ENCODE measurements around the gene SPRR4.

DNA sequence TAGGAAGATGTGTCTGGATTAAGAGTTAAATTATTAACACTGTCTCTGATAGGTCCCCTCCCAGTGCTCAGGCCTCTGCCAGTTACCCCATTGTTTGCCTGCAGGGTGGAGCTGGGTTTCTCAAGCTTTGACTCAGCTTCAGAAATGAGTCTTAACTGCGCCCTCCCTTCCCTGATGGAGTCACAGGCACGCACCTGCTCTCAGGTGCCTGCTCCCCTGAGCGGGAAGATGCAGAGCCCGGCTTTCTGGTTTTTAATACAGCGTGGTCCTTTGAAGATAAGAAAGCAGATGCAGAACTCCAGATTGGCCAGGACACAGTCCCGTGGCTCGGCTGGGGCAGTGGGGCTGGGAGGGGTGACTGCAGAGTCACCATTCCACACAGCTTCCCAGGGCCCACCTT, 3.2 kb upstream of the SPRR4 start:
- no peak for TF ChIP-seq CTCF (conservative IDR thresholded peaks at IDR 0.05; ENCODE audit: low read depth in 2 of 2)
- TF ChIP-seq, protein P1, sequence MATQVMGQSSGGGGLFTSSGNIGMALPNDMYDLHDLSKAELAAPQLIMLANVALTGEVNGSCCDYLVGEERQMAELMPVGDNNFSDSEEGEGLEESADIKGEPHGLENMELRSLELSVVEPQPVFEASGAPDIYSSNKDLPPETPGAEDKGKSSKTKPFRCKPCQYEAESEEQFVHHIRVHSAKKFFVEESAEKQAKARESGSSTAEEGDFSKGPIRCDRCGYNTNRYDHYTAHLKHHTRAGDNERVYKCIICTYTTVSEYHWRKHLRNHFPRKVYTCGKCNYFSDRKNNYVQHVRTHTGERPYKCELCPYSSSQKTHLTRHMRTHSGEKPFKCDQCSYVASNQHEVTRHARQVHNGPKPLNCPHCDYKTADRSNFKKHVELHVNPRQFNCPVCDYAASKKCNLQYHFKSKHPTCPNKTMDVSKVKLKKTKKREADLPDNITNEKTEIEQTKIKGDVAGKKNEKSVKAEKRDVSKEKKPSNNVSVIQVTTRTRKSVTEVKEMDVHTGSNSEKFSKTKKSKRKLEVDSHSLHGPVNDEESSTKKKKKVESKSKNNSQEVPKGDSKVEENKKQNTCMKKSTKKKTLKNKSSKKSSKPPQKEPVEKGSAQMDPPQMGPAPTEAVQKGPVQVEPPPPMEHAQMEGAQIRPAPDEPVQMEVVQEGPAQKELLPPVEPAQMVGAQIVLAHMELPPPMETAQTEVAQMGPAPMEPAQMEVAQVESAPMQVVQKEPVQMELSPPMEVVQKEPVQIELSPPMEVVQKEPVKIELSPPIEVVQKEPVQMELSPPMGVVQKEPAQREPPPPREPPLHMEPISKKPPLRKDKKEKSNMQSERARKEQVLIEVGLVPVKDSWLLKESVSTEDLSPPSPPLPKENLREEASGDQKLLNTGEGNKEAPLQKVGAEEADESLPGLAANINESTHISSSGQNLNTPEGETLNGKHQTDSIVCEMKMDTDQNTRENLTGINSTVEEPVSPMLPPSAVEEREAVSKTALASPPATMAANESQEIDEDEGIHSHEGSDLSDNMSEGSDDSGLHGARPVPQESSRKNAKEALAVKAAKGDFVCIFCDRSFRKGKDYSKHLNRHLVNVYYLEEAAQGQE (IDR thresholded peaks at IDR 0.05; ENCODE audit: unreplicated experiment): no peak
- no peak for TF ChIP-seq EZH2phosphoT487 (IDR thresholded peaks at IDR 0.05; ENCODE audit: unreplicated experiment)
- TF ChIP-seq EZH2 (IDR thresholded peaks at IDR 0.05; ENCODE audit: low read depth, unreplicated experiment): no peak
- TF ChIP-seq, protein P2, sequence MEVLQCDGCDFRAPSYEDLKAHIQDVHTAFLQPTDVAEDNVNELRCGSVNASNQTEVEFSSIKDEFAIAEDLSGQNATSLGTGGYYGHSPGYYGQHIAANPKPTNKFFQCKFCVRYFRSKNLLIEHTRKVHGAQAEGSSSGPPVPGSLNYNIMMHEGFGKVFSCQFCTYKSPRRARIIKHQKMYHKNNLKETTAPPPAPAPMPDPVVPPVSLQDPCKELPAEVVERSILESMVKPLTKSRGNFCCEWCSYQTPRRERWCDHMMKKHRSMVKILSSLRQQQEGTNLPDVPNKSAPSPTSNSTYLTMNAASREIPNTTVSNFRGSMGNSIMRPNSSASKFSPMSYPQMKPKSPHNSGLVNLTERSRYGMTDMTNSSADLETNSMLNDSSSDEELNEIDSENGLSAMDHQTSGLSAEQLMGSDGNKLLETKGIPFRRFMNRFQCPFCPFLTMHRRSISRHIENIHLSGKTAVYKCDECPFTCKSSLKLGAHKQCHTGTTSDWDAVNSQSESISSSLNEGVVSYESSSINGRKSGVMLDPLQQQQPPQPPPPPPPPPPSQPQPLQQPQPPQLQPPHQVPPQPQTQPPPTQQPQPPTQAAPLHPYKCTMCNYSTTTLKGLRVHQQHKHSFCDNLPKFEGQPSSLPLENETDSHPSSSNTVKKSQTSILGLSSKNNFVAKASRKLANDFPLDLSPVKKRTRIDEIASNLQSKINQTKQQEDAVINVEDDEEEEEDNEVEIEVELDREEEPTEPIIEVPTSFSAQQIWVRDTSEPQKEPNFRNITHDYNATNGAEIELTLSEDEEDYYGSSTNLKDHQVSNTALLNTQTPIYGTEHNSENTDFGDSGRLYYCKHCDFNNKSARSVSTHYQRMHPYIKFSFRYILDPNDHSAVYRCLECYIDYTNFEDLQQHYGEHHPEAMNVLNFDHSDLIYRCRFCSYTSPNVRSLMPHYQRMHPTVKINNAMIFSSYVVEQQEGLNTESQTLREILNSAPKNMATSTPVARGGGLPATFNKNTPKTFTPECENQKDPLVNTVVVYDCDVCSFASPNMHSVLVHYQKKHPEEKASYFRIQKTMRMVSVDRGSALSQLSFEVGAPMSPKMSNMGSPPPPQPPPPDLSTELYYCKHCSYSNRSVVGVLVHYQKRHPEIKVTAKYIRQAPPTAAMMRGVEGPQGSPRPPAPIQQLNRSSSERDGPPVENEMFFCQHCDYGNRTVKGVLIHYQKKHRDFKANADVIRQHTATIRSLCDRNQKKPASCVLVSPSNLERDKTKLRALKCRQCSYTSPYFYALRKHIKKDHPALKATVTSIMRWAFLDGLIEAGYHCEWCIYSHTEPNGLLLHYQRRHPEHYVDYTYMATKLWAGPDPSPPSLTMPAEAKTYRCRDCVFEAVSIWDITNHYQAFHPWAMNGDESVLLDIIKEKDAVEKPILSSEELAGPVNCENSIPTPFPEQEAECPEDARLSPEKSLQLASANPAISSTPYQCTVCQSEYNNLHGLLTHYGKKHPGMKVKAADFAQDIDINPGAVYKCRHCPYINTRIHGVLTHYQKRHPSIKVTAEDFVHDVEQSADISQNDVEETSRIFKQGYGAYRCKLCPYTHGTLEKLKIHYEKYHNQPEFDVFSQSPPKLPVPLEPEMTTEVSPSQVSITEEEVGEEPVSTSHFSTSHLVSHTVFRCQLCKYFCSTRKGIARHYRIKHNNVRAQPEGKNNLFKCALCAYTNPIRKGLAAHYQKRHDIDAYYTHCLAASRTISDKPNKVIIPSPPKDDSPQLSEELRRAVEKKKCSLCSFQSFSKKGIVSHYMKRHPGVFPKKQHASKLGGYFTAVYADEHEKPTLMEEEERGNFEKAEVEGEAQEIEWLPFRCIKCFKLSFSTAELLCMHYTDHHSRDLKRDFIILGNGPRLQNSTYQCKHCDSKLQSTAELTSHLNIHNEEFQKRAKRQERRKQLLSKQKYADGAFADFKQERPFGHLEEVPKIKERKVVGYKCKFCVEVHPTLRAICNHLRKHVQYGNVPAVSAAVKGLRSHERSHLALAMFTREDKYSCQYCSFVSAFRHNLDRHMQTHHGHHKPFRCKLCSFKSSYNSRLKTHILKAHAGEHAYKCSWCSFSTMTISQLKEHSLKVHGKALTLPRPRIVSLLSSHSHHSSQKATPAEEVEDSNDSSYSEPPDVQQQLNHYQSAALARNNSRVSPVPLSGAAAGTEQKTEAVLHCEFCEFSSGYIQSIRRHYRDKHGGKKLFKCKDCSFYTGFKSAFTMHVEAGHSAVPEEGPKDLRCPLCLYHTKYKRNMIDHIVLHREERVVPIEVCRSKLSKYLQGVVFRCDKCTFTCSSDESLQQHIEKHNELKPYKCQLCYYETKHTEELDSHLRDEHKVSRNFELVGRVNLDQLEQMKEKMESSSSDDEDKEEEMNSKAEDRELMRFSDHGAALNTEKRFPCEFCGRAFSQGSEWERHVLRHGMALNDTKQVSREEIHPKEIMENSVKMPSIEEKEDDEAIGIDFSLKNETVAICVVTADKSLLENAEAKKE (CRISPR knock-in tag; IDR thresholded peaks at IDR 0.05): no peak
- TF ChIP-seq ETS1 (IDR thresholded peaks at IDR 0.05): no peak
- no peak for TF ChIP-seq POLR2AphosphoS5 (IDR thresholded peaks at IDR 0.05; ENCODE audit: low read depth)
- no peak for TF ChIP-seq JUNB (IDR thresholded peaks at IDR 0.05; ENCODE audit: unreplicated experiment)
- TF ChIP-seq NANOG (IDR thresholded peaks at IDR 0.05; ENCODE audit: borderline replicate concordance): no peak
- no peak for TF ChIP-seq ZNF114 (CRISPR knock-in tag; IDR thresholded peaks at IDR 0.05)
- no peak for TF ChIP-seq STAT1 (IDR thresholded peaks at IDR 0.05; ENCODE audit: unreplicated experiment)
- TF ChIP-seq ZNF331 (CRISPR knock-in tag; IDR thresholded peaks at IDR 0.05; ENCODE audit: low read depth): no peak

All from GM23338 (cell line).